MCF 10A (cell line): ENCODE results near the gene KCNMA1. TPM values are rescaled to one million over a fixed set of nuclear protein-coding genes. Genes with fewer than 3 reads are reported as not detected.

Experiments used
- BruUV-seq: library from RNA; stranded (reverse); fragments of 400-500 nt; replicated peaks from 2 replicates; lab custom pipeline; 2021; lab: Mats Ljungman, UMichigan
- CTCF ChIA-PET: fragments of 300-600 bp; sonication (Branson Sonifier 250); formaldehyde crosslinking; extraction: SDS; loops from one replicate; lab custom pipeline; 2021; ENCODE audit warnings: antibody characterized with exemption, inconsistent platforms; lab: Yijun Ruan, JAX
- POLR2A ChIA-PET: fragments of 300-600, 350-650 bp; sonication (Branson Sonifier 250); formaldehyde crosslinking; extraction: SDS; loops from one replicate; lab custom pipeline; 2020; ENCODE audit warnings: antibody characterized with exemption, inconsistent platforms; lab: Yijun Ruan, JAX
- DNase-seq: peaks from one replicate; pipeline ENCODE4 v3.0.0-alpha.2; 2018; ENCODE audit not compliant: unreplicated experiment
- H3K27ac Mint-ChIP-seq: one replicate; pipeline ENCODE4 v1.8.0; 2022; ENCODE audit warnings: mild to moderate bottlenecking, low read depth, mixed read lengths; ENCODE audit not compliant: unreplicated experiment
- H3K27me3 Mint-ChIP-seq: one replicate; pipeline ENCODE4 v1.8.0; 2022; ENCODE audit warnings: mixed read lengths; ENCODE audit not compliant: insufficient read depth, unreplicated experiment
- H3K36me3 Mint-ChIP-seq: one replicate; pipeline ENCODE4 v1.8.0; 2022; ENCODE audit warnings: mild to moderate bottlenecking, moderate library complexity, mixed read lengths; ENCODE audit not compliant: insufficient read depth, unreplicated experiment
- H3K4me1 Mint-ChIP-seq: one replicate; pipeline ENCODE4 v1.8.0; 2022; ENCODE audit warnings: mixed read lengths; ENCODE audit not compliant: insufficient read depth, unreplicated experiment
- H3K4me3 Mint-ChIP-seq: one replicate; pipeline ENCODE4 v1.8.0; 2022; ENCODE audit warnings: mild to moderate bottlenecking, moderate library complexity, mixed read lengths; ENCODE audit not compliant: unreplicated experiment
- H3K9me3 Mint-ChIP-seq: one replicate; pipeline ENCODE4 v1.8.0; 2022; ENCODE audit warnings: mixed read lengths; ENCODE audit not compliant: unreplicated experiment
- CTCF ChIP-seq: fragments of 200-600 bp; IDR thresholded peaks from one replicate; pipeline ENCODE4 v1.8.0; 2022; ENCODE audit warnings: antibody characterized with exemption, mild to moderate bottlenecking; ENCODE audit not compliant: unreplicated experiment
- intact Hi-C: fragments of 100-400 bp; cut with micrococcal nuclease; formaldehyde crosslinking; loops from 2 replicates; pipeline ENCODE4 v1.14.1; 2022
- total RNA-seq: library from RNA; stranded (reverse); gene quantifications from 2 replicates; pipeline ENCODE4 v1.2.3, GENCODE V29; 2022

KCNMA1 gene
- total RNA-seq, 1 experiment from 2014 or later: 7.5 TPM

GRCh38 chr10:77613476-77614130, 24.0 kb downstream of the KCNMA1 start:
- H3K4me3 Mint-ChIP-seq: no peak overlapping the region
- intact Hi-C loops: no loop called here
- no peaks in the 10 kb centered on the region for H3K36me3 Mint-ChIP-seq
- BruUV-seq: no TSS peak
- ChIA-PET CTCF (interaction anchor here (0.5 to 1.2 kb wide), 4 partner anchors 27 to 858 kb away, joined by 3 to 6 read pairs (median 4); no protein-coding TSS in a partner anchor), POLR2A (interaction anchor here (0.5 kb wide), 1 partner anchor 13 kb away, joined by 5 read pairs; no protein-coding TSS in a partner anchor)
- no peaks in the 10 kb centered on the region for H3K27me3 Mint-ChIP-seq
- no peak overlapping the region for H3K27ac Mint-ChIP-seq
- DNase-seq: no peak
- TF ChIP-seq CTCF: no peak
- no peaks in the 10 kb centered on the region for H3K9me3 Mint-ChIP-seq
- H3K4me1 Mint-ChIP-seq: no peaks in the 10 kb centered on the region

GRCh38 chr10:77611670-77612069, 25.9 kb downstream of the KCNMA1 start:
- no peak for DNase-seq
- intact Hi-C loops: no loop called here
- TF ChIP-seq CTCF: no peak
- BruUV-seq: no TSS peak
- ChIA-PET CTCF (interaction anchor here (0.7 kb wide), 1 partner anchor 9 kb away, joined by 3 read pairs; no protein-coding TSS in a partner anchor), POLR2A (no interaction called here)
- no peaks in the 10 kb centered on the region for H3K36me3 Mint-ChIP-seq
- no peak overlapping the region for H3K27ac Mint-ChIP-seq
- no peaks in the 10 kb centered on the region for H3K27me3 Mint-ChIP-seq
- H3K4me1 Mint-ChIP-seq: peaks cover 4% of the 10 kb centered on the region
- H3K9me3 Mint-ChIP-seq: no peaks in the 10 kb centered on the region
- no peak overlapping the region for H3K4me3 Mint-ChIP-seq

- H3K4me3 Mint-ChIP-seq: no peak overlapping the region
- no peak for TF ChIP-seq CTCF
- CTCF ChIA-PET: interaction anchor here (0.7 kb wide), 1 partner anchor 8 kb away, joined by 3 read pairs; no protein-coding TSS in a partner anchor
- POLR2A ChIA-PET: no interaction called here
- no TSS peak for BruUV-seq
- H3K27ac Mint-ChIP-seq: no peak overlapping the region
- peaks cover 4% of the 10 kb centered on the region for H3K4me1 Mint-ChIP-seq
- no peaks in the 10 kb centered on the region for H3K36me3 Mint-ChIP-seq
- H3K9me3 Mint-ChIP-seq: no peaks in the 10 kb centered on the region
- H3K27me3 Mint-ChIP-seq: no peaks in the 10 kb centered on the region
- intact Hi-C loops: no loop called here
- no peak for DNase-seq
These were observed 26.4 kb downstream of the KCNMA1 start for GRCh38 chr10:77611221-77611620.

GRCh38 chr10:77609781-77610272, 27.8 kb downstream of the KCNMA1 start:
- CTCF ChIA-PET: interaction anchor here (0.6 kb wide), 1 partner anchor 401 kb away, joined by 3 read pairs; no protein-coding TSS in a partner anchor
- no peak for DNase-seq
- Mint-ChIP-seq H3K36me3 (no peaks in the 10 kb centered on the region), H3K4me3 (no peak overlapping the region), H3K27me3 (no peaks in the 10 kb centered on the region), H3K4me1 (peaks cover 4% of the 10 kb centered on the region), H3K9me3 (no peaks in the 10 kb centered on the region), H3K27ac (no peak overlapping the region)
- POLR2A ChIA-PET: no interaction called here
- BruUV-seq: no TSS peak
- intact Hi-C loops: no loop called here
- no peak for TF ChIP-seq CTCF
